Diencephalon (tissue), 1 donor: Measurements from ENCODE around the gene CXorf65. TPM values are rescaled to one million over a fixed set of nuclear protein-coding genes. Genes with fewer than 3 reads are reported as not detected.

ENCODE experiments used
- small RNA-seq: library from RNA; depleted of rRNA; stranded (forward); fragments of <200 nt; gene quantifications from one replicate; pipeline ENCODE3, GENCODE V24; 2014
- total RNA-seq: library from RNA; depleted of rRNA; stranded (reverse); fragments of >200 nt; gene quantifications from one replicate; pipeline ENCODE4 v1.2.3, GENCODE V29; 2014

Gene CXorf65
- total RNA-seq = not detected

DNA sequence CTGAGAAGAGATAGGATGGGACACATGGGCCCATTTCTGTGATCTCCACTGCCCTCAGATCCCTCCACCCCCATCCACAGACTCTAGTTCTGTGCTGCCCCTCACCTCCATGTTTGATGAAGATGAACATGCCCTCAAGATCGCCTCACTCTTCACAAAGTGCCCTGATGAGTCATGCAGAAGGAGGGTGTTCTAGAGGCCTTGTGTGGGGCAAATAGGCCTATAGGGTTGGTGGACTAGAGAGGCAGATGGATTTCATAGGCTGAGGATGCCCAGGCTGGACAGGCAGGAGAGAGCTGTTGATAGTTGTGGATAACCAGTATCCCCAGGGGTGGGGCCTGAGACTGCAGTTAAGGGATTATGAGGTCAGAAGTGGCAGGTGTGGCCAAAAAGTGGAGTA is at the start of gene CXorf65:
TSS of gene CXorf65 (minus strand) at position 314 of the 400 bp plus-strand sequence. CDS start at position 130, 184 bp downstream.

GRCh38 chrX:71144651-71145050 is 38.1 kb upstream of the CXorf65 start, which contains the start of gene NLGN3:
Gene NLGN3 (plus strand): TSS chrX:71144841. CDS start chrX:71147750, 2,909 bp downstream.

DNA sequence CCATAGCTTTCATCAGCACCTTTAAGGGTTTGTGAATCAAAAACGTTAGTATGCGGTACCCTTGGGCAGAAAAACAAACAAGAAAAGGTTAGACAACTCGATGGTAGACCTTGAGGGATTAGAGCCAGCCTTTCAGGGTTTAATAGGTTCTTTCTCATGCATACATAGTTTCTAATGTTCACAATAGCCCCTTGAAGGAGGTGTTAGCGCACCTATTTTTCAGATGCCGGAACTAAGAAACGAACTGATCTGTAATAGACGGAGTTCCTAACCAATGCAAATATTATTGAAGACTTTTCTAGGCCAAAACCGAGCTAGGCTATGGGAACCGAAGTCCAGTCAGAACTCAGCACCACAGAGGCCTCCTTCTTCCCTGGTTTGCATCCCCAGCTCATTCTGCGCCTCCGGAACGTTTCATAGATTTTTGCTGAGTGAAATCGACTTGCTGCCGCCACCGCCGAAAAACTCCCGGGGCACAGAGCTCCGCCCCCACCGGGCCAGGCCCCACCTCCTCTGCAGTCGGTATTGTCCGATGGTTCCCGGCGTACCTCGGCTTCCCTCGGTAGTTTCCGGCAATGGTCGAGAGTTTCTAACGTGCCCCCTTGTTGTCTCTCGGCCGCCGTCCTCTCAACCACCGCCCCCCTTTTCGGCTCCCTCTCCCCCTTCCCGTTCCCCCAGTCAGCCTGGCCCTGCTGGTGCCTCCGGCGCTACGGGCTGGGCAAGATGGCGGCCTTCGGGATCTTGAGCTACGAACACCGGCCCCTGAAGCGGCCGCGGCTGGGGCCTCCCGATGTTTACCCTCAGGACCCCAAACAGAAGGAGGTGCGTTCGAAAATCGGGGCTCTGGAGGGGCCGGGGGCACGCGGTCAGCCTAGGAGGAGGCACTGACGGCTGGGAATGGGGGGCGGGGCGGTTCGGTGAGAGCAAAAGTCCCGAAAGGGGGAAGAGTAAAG is 11.8 kb upstream of the CXorf65 start, which contains the start of gene MED12:
TSS of gene MED12 (plus strand) at position 565 of the 953 bp plus-strand sequence. CDS start at position 724, 159 bp downstream.

GRCh38 chrX:71111141-71111843 is 4.8 kb upstream of the CXorf65 start, which contains the start of gene IL2RG:
Gene IL2RG (minus strand): TSS chrX:71111577. CDS start chrX:71111539, 38 bp downstream.

DNA sequence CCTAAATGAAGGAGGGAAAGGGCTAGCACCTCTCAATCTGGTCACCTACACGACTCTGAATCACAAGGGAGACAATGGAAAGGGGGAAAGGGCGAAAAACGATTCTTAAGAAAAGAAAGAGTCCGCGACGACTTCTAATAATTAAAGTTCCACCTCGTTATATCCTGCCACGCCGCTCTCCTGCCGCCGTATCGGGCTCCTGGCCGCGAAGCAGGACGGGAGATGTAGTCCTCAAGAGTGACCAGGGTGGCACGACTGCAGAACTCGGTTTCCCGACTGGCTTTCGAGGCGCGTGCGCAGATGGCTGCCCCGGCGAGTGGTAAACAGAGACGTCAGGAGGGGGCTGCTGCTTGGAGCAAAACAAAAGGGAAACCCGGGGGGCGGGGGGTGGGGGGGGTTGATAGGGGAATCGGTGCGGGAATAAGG is 11.0 kb downstream of the CXorf65 start, which contains the start of gene FOXO4:
TSS of gene FOXO4 (plus strand) at position 297 of the 426 bp plus-strand sequence. CDS start 678 bp downstream, outside the sequence.

GRCh38 chrX:71068044-71068918 is 38.3 kb downstream of the CXorf65 start, which contains the start of gene SNX12:
Gene SNX12 (minus strand): TSS chrX:71068334. CDS start chrX:71068306, 28 bp downstream.

Small RNA genes lying within 50 kb of the gene (small RNA-seq; reads per million reads assigned to genes)
- gene CXorf65 = not detected

Other genes starting within 250 kb of the CXorf65 start
- gene TEX11, start 198.0 kb downstream of the CXorf65 start, total RNA-seq = not detected
- 3.9 TPM for gene SLC7A3, start 175.6 kb downstream of the CXorf65 start, total RNA-seq
- 59.5 TPM for gene SNX12, start 38.4 kb downstream of the CXorf65 start, total RNA-seq
- gene FOXO4, start 10.9 kb downstream of the CXorf65 start, total RNA-seq = 4.8 TPM
- gene IL2RG, start 4.8 kb upstream of the CXorf65 start, total RNA-seq = not detected
- gene MED12, start 11.9 kb upstream of the CXorf65 start, total RNA-seq = 21.7 TPM
- gene NLGN3, start 38.1 kb upstream of the CXorf65 start, total RNA-seq = 38.1 TPM
- gene GJB1, start 116.5 kb upstream of the CXorf65 start, total RNA-seq = not detected
- 44.1 TPM for gene ZMYM3, start 147.4 kb upstream of the CXorf65 start, total RNA-seq
- 275 TPM for gene NONO, start 176.9 kb upstream of the CXorf65 start, total RNA-seq
- gene ITGB1BP2, start 195.0 kb upstream of the CXorf65 start, total RNA-seq = 2.5 TPM